ENCODE measurements around the gene SAXO1. TPM values are rescaled to one million over a fixed set of nuclear protein-coding genes. Genes with fewer than 3 reads are reported as not detected.
"Not testable (repeated sequence)": the region's sequence is repeated elsewhere in the genome, so short reads cannot be mapped to it uniquely, and the experiment has no call there.

The SAXO1 gene
- total and polyA plus RNA-seq, 7 donors: under 0.01 to 0.01 TPM; not detected in 5

DNA sequence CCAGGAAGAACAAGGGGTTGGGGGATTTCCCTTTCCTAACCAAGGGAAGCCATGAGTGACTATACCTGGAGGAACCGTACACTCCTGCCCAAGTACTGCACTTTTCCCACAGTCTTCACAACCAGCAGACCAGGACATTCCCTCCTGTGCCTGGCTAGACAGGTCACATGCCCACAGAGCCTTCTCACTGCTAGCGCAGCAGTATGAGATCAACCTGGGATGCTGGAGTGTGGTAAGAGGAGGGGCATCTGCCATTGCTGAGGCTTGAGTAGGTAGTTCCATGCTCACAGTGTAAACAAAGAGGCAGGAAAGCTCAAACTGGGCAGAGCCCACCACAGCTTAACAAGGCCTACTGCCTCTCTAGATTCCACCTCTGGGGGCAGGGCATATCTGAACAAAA is 35.9 kb downstream of the SAXO1 start:
- Histone ChIP-seq H3K9me3 (no peaks in the 10 kb centered on the region), H3K4me3 (no peak overlapping the region), H3K27ac (no peak overlapping the region), H3K27me3 (peaks cover 0 to 2% (median 0%) of the 10 kb centered on the region in 3 donors), H3K4me1 (peaks cover 0 to 2% (median 0%) of the 10 kb centered on the region in 4 donors), H3K36me3 (no peaks in the 10 kb centered on the region)
- DNase-seq: no peak
- intact Hi-C loops (cut with DNase I): no loop called here
- WGBS, 2 donors: 68 to 95% methylated on average over 2 of the region's 2 CpGs
- TF ChIP-seq POLR2A (IDR thresholded peaks at IDR 0.05) (no peak), EP300 (IDR thresholded peaks at IDR 0.05) (no peak), POLR2AphosphoS5 (IDR thresholded peaks at IDR 0.05) (no peak)
- TF ChIP-seq, protein P1, sequence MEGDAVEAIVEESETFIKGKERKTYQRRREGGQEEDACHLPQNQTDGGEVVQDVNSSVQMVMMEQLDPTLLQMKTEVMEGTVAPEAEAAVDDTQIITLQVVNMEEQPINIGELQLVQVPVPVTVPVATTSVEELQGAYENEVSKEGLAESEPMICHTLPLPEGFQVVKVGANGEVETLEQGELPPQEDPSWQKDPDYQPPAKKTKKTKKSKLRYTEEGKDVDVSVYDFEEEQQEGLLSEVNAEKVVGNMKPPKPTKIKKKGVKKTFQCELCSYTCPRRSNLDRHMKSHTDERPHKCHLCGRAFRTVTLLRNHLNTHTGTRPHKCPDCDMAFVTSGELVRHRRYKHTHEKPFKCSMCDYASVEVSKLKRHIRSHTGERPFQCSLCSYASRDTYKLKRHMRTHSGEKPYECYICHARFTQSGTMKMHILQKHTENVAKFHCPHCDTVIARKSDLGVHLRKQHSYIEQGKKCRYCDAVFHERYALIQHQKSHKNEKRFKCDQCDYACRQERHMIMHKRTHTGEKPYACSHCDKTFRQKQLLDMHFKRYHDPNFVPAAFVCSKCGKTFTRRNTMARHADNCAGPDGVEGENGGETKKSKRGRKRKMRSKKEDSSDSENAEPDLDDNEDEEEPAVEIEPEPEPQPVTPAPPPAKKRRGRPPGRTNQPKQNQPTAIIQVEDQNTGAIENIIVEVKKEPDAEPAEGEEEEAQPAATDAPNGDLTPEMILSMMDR (IDR thresholded peaks at IDR 0.05): no peak

DNA sequence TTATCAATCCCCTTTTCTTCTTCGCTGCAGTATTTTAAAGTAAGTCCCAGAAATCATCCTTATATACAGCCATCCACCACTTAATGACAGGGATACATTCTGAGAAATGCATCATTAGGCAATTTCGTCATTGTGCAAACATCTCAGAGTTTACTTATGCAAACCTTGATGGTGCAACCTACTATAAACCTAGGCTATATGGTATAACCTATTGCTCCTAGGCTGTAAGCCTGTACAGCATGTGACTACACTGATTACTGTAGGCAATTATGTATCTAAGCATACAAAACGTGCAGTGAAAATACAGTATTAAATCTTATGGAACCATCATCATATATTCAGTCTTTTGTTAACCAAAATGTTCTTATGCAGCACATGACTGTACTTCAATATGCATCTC is 36.8 kb downstream of the SAXO1 start:
- Histone ChIP-seq H3K27me3 (peaks cover 0 to 2% (median 0%) of the 10 kb centered on the region in 3 donors), H3K36me3 (no peaks in the 10 kb centered on the region), H3K27ac (no peak overlapping the region), H3K9me3 (no peaks in the 10 kb centered on the region), H3K4me1 (peaks cover 0 to 6% (median 0%) of the 10 kb centered on the region in 4 donors), H3K4me3 (no peak overlapping the region)
- 37 to 73% methylated on average over 3 of the region's 3 CpGs for WGBS, 2 donors
- DNase-seq: no peak
- no peak for TF ChIP-seq POLR2AphosphoS5 (IDR thresholded peaks at IDR 0.05)
- TF ChIP-seq POLR2A (IDR thresholded peaks at IDR 0.05): no peak
- TF ChIP-seq, protein P1 (IDR thresholded peaks at IDR 0.05): no peak
- no peak for TF ChIP-seq EP300 (IDR thresholded peaks at IDR 0.05)
- intact Hi-C loops (cut with DNase I): no loop called here

DNA sequence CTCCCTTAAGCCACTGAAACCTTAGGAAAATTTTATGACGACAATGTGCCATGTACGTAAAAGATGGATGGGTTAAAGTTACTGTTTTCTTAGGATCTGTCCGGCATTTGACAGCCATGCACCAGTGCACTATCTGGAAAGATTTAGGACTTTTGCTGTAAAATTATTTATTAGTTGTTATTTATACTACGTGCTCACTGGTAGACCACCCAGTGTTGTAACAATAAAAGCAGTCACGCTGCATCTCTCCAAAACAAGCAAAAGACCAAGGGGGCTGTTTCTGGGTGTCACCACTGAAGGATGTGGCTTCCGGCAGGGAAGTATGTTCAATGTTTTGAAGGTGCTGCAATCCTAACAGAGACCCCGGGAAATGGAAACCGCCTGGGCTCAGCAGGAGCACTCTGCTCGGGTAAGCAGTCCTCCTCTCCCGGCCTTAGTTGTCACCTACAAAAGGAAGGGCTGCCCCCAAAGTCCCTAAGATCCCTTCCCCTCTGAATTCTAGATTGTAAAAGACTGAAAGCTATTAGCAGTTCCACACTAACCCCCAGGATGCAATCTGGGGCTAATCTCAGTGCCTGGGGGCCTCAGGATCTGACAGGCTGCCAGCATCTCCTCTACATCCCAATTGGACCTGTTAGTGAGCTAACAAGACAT is 38.6 kb downstream of the SAXO1 start:
- Histone ChIP-seq H3K4me1 (peaks cover 0 to 6% (median 0%) of the 10 kb centered on the region in 4 donors), H3K9me3 (no peaks in the 10 kb centered on the region), H3K36me3 (no peaks in the 10 kb centered on the region), H3K4me3 (no peak overlapping the region), H3K27me3 (peaks cover 0 to 2% (median 0%) of the 10 kb centered on the region in 3 donors), H3K27ac (no peak overlapping the region)
- intact Hi-C loops (cut with DNase I): no loop called here
- no peak for DNase-seq
- TF ChIP-seq POLR2A (IDR thresholded peaks at IDR 0.05) (no peak), EP300 (IDR thresholded peaks at IDR 0.05) (no peak), POLR2AphosphoS5 (IDR thresholded peaks at IDR 0.05) (no peak)
- WGBS, 2 donors: 87 to 93% methylated on average over 10 of the region's 10 CpGs

DNA sequence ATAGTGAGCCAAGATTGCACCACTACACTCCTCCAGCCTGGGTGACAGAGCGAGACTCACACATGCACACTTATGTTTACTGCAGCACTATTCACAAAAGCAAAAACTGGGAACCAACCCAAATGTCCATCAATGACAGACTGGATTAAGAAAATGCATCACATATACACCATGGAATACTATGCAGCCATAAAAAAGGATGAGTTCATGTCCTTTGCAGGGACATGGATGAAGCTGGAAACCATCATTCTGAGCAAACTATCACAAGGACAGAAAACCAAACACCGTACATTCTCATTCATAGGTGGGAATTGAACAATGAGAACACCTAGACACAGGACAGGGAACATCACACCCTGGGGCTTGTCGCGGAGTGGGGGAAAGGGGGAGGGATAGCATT is 41.8 kb downstream of the SAXO1 start:
- H3K4me3 ChIP-seq; intact Hi-C loops (cut with DNase I); H3K27me3 ChIP-seq; H3K27ac ChIP-seq; DNase-seq; H3K4me1 ChIP-seq; H3K9me3 ChIP-seq; H3K36me3 ChIP-seq: not testable (repeated sequence)
- WGBS, 2 donors: 96 to 98% methylated on average over 4 of the region's 4 CpGs

DNA sequence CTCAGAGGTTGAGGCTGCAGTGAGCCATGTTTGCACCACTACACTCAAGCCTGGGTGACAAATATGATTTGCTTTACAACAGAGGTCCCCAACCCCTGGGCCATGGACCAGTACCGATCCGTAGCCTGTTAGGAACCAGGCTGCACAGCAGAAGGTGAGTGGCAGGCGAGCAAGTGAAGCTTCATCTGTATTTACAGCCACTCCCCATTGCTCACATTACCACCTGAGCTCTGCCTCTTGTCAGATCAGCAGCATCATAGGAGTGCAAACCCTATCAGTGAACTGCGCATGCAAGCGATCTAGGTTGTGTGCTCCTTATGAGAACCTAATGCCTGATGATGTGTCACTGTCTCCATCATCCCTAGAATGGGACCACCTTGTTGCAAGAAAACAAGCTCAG is 42.5 kb downstream of the SAXO1 start:
- DNase-seq: no peak
- H3K9me3 ChIP-seq: no peaks in the 10 kb centered on the region
- no peak overlapping the region for H3K27ac ChIP-seq
- H3K4me1 ChIP-seq: peaks cover 0 to 6% (median 0%) of the 10 kb centered on the region in 4 donors
- H3K4me3 ChIP-seq: no peak overlapping the region
- H3K36me3 ChIP-seq: no peaks in the 10 kb centered on the region
- intact Hi-C loops (cut with DNase I): no loop called here
- no peaks in the 10 kb centered on the region for H3K27me3 ChIP-seq
- 83 to 88% methylated on average over 5 of the region's 5 CpGs for WGBS, 2 donors
- TF ChIP-seq EP300 (IDR thresholded peaks at IDR 0.05): no peak
- TF ChIP-seq, protein P1 (IDR thresholded peaks at IDR 0.05): no peak
- TF ChIP-seq POLR2AphosphoS5 (IDR thresholded peaks at IDR 0.05): no peak
- TF ChIP-seq POLR2A (IDR thresholded peaks at IDR 0.05): no peak

DNA sequence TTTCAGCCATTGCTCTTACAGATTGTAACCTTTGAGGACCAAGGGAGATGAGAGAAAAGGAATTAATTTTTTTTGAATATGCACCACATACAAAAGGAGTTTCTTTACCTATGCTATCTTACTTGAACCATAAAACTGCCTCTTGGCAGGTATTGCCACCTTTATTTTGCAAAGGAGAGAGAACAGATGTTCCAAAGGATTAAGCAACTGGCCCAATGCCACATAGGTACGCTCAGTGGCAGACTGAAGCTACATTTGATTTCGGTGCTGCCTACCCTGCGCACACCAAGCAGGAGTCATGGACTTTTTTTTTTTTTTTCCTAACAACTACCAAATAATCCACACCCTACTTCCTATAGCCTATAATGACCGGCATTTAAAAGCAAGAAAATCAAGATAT is 43.1 kb downstream of the SAXO1 start:
- no peaks in the 10 kb centered on the region for H3K27me3 ChIP-seq
- no peaks in the 10 kb centered on the region for H3K36me3 ChIP-seq
- 25 to 78% methylated on average over 4 of the region's 4 CpGs for WGBS, 2 donors
- peaks cover 0 to 6% (median 0%) of the 10 kb centered on the region in 4 donors for H3K4me1 ChIP-seq
- no peak overlapping the region for H3K27ac ChIP-seq
- no peaks in the 10 kb centered on the region for H3K9me3 ChIP-seq
- H3K4me3 ChIP-seq: no peak overlapping the region
- no peak for DNase-seq
- intact Hi-C loops (cut with DNase I): no loop called here
- TF ChIP-seq POLR2A (IDR thresholded peaks at IDR 0.05) (no peak), POLR2AphosphoS5 (IDR thresholded peaks at IDR 0.05) (no peak), EP300 (IDR thresholded peaks at IDR 0.05) (no peak)
- TF ChIP-seq, protein P1 (IDR thresholded peaks at IDR 0.05): no peak

All from sigmoid colon (tissue), 7 donors.